COLO668 (cell line): Measurements from ENCODE around the gene TFR2.

ENCODE experiments used
- DNase-seq: peaks from one replicate; lab custom pipeline; 2025; ENCODE audit not compliant: unreplicated experiment; lab: John Stamatoyannopoulos, UW

Gene TFR2

GRCh38 chr7:100588438-100588837, 52.9 kb downstream of the TFR2 start:
- DNase-seq = peak; percentile 4

DNA sequence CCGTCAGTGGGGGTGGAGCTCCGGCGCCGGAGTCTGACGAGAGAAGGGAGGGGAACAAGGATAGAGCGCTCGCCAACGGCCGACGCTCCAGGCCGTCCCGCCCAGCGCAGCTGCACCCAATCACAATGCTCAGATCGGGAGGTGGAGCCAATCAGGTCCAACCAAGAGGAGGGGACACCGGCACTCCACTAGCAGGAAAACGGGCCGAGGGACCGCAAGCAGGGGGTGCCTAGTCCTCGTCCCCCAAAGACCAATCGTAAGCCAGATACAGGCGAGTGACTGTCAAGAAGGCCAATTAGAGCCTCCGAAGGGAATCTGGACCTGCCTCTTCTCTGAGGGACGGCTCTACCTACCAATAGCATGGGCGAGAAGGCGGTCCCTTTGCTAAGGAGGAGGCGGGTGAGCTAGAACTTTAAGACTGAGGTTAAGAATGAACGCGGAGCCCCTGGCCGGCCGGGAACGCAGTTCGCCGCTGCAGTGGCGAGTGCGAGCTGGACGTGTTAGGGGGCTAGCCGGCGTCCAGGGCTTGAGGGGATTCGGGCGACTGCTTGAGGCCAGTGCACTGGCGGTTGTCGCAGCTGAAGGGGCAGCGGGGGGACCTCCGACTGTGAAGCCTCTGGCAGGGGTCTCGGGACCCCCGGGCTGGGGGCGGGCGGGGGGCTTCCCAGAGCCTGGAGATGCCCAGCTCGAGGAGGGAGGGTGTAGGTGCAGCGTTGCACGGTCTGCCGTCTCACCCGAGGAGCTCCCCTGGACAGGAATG, 54.9 kb downstream of the TFR2 start, which contains the start of gene FBXO24:
Gene FBXO24 (plus strand): TSS at position 63 of the 760 bp plus-strand sequence. CDS start 298 bp downstream, at position 361.
- peak; percentile 99 for DNase-seq

DNA sequence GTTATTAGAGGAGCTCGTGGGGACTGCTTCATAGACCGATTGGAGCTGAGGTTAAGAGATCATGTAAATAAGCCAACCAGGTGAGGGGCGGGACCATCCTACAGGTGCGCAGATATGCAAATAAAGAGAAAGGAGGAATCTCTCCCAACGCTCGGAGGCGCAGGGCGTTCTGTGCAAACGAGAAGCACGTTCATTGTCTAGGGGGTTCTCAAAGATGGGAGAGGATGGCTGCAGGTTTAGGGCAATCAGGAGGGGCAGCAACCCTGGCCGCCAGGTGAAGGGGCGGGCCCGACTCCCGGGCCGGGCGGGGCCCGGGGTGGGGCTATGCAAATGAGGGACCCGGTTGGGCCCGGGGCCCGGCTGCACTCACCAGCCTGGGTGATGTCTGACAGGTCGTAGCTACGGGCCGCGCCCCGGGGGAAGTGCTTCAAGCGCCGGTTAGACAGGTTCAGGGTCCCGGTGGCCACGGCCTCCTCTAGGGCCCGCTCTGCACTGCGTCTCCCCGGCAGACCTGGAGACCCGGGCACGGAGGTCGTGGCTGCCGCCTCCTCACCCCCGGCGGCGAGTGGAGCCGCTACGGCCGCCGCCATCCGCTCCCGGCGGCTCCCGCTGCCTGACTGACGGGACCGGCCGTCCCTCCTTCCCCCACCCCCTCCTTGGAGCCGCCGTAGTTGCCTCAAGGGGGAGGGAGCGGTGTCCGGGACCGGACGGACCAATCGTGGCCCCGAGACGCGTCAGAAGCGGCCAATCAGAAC, 55.7 kb downstream of the TFR2 start, which contains the start of gene LRCH4:
Gene LRCH4 (minus strand): TSS at position 619 of the 755 bp plus-strand sequence. CDS start 29 bp downstream, at position 590.
- DNase-seq = peak; percentile 85

DNA sequence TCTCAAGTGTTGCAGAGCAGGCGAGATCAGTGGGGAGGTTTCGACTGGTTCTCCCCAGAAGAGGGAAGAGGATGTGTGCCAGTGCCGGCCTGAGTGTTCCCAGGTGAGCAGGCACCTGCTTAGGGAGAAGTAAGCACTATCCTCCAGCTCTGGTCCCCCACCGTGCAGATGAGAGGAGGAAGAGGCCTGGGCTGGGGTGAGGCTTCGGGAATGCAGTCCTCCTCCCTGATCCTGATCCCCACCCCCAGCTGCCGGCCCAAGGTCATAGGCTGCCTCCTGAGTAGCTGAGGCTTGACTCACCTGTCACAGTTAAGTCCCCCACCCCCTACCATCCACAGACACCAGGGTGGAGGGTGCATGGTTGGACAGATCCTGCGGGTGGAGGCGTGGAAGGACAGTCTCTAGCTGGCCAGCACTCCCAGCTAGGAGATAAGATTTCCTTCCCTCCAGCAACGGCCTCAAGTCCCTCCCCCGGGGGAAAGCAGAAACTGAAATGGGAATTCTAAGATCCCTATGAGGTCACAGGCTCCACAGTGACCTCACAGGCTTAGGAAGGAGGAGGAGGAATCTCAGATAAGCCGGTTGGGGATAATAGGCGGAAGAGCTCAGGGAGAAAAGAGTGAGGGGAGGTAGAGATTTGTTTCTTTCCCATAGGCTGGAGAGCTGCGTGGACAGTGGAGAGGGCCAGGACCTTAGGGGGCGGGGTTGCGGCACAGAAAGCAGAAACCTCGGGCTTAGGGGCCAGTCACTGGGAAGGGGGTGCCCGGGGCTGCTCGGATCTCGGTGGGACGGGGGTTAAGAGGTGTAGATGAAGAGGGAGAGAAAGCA, 56.5 kb downstream of the TFR2 start:
- DNase-seq = peak; percentile 50

DNA sequence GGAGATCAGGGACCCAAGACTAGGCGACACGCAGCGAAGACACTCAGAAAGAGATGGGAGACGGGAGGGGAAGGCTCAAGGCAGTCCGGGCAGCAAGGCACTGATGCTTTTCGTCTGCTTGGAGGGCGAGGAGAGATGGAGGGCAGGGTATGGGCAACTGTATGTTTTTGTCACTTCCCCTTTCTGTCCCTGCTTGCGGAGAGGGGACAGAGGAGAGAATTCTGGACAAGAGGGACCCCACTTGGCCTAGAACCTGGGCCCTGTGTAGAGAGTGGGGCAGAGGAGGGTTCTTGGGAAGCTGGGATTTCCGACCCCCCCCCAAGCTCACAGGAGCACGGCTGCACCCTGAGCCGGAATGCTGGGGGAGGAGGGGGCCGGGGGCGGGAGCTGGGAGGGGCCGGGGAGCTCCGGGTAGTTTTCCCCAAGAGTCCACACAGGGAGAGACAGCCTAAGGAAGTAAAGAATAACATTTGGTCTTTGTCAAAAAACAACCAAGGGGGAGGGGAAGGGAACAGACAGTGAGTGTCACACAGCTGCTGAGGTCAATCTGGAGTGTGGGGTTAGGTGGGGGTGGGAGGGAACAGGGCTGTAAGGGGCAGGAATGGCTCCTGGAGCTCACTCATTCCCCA, 57.2 kb downstream of the TFR2 start:
- no peak for DNase-seq

GRCh38 chr7:100583132-100584053, 58.0 kb downstream of the TFR2 start:
- no peak for DNase-seq

GRCh38 chr7:100582650-100583049, 58.7 kb downstream of the TFR2 start:
- no peak for DNase-seq

- no peak for DNase-seq
These were observed 59.2 kb downstream of the TFR2 start for GRCh38 chr7:100582041-100582579.

- no peak for DNase-seq
These were observed 60.7 kb downstream of the TFR2 start for GRCh38 chr7:100580466-100581283.

DNA sequence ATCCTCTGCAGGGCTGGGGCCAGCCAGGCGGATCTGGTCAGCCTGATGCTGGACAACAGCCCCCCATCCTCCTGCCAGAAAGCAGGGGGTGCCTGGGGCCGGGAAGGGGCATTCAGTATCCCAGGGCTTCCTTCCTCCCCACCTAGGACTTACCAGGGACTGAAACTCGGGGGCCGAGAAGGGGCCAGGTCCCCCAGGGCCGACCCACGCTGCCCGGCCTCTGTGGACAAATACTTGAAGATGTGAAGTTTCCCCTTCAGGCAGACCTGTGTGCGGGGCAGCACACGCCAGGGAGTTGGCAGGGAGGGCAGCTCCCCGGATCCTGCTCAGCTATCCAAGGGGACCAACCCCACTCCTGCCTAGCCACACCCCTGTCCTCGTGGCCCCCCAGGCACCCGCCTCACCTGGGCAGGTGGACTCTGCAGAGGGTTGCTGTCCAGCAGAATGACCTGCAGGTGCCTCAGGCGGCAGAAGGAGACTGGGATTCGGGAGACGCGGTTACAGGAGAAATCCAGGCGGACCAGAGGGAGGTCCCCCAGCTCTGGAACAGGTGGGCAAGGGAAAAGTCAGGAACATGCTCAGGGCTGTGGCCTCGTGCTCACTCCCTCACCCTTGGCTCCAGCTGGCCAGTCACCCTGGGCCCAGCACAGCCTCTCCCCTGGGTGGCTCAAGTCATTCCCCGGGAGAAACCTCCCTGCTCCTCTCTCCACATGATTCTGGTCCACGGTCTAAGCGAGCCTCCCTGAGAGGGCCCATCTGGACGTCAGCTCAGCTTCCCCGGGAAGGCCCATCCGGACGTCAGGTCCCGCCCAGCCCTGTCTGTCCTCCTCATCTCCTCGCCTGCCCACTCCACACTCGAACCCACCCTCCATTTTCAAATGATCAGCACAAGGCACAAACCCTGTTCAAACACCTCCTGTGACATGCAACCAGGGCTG, 62.8 kb downstream of the TFR2 start:
- no peak for DNase-seq

- DNase-seq = no peak
These were observed 63.8 kb downstream of the TFR2 start for GRCh38 chr7:100577507-100577906.

DNA sequence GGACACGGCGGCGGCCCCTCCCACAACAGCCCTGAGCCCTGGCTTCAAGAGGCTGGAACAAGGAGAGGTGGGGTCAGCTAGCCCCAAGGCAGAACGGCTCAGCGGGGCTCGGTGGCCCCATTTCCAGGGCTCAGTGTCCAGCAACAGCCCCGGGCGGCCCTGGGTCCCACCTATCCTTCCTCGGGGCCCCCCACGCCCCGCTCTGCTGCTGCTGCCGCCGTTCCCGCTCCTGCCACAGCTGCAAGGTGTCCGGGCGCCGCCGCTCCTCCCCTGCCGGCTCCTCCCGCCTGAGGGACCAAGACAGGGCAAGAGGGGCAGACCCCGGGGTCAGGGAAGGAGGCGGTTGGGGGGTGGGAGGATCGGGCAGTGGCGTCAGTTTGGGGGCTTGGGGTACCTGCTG, 64.2 kb downstream of the TFR2 start:
- DNase-seq = no peak

- DNase-seq = no peak
These were observed 64.9 kb downstream of the TFR2 start for GRCh38 chr7:100576384-100576993.

- no peak for DNase-seq
These were observed 65.5 kb downstream of the TFR2 start for GRCh38 chr7:100575746-100576383.

DNA sequence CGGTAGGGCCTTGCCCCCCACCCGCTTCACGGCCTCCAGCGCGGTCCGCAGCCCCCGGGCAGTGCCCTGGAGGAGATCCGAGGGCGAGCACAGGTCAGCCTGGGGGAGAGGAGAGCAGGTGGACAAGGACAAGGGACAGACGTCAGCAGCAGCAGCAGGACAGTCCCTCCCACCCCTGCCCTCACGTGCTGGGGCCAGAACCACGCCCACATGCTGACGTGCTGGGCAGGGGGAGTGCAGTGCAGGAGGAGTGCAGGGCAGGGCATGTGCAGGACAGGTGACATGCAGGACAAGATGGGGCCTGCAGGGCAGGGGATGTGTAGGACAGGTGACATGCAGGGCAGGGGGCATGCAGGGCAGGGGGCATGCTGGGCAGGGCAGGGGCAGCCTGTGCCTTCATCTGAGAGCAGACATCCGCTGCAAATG, 66.1 kb downstream of the TFR2 start:
- no peak for DNase-seq

DNA sequence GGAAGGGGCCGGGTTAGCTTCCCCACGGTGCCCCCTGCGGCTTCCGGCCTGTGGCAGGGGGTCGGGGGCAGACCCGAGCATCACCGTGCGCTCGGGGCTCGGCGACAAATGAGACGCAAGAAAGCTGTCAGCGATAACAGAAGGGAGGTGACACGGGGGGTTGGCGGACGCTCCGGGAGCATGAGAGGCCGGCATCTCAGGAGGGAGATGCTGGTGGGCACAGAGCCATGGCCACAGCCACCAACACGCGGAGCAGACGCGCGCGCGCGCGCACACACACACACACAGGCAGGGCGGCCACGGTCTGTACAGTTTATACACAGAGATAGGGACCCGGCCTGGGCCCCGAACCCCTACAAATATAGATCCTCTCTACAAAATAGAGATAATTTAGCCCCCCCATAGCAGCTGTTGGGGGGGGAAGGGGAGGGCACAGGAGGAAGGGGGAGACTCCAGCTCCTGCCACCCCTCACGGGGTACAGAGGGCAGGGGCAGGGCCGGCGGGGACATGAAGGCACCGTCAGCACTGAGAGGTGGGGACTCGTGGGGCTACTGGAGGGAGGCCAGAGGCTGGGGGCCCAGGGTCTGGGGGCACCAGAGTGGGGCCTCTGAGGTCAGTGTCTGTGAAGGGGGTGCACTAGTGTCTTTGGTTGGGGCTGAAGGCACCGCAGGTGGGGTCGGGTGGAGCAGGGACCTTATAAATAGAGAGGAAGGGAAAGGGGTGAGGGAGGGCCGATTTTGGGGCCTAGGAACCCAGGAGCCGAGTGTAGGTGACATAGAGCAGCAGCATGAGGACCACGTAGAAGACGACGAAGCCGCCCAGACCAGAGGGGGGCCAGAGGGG, 66.8 kb downstream of the TFR2 start:
- no peak for DNase-seq
